MCF 10A (cell line): ENCODE measurements around the gene TMC3. TPM values are rescaled to one million over a fixed set of nuclear protein-coding genes. Genes with fewer than 3 reads are reported as not detected.

Source experiments
- BruUV-seq: library from RNA; stranded (reverse); fragments of 400-500 nt; replicated peaks from 2 replicates; lab custom pipeline; 2021; lab: Mats Ljungman, UMichigan
- CTCF ChIA-PET: fragments of 300-600 bp; sonication (Branson Sonifier 250); formaldehyde crosslinking; extraction: SDS; loops from one replicate; lab custom pipeline; 2021; ENCODE audit warnings: antibody characterized with exemption, inconsistent platforms; lab: Yijun Ruan, JAX
- POLR2A ChIA-PET: fragments of 300-600, 350-650 bp; sonication (Branson Sonifier 250); formaldehyde crosslinking; extraction: SDS; loops from one replicate; lab custom pipeline; 2020; ENCODE audit warnings: antibody characterized with exemption, inconsistent platforms; lab: Yijun Ruan, JAX
- DNase-seq: peaks from one replicate; pipeline ENCODE4 v3.0.0-alpha.2; 2018; ENCODE audit not compliant: unreplicated experiment
- H3K27ac Mint-ChIP-seq: one replicate; pipeline ENCODE4 v1.8.0; 2022; ENCODE audit warnings: mild to moderate bottlenecking, low read depth, mixed read lengths; ENCODE audit not compliant: unreplicated experiment
- H3K27me3 Mint-ChIP-seq: one replicate; pipeline ENCODE4 v1.8.0; 2022; ENCODE audit warnings: mixed read lengths; ENCODE audit not compliant: insufficient read depth, unreplicated experiment
- H3K36me3 Mint-ChIP-seq: one replicate; pipeline ENCODE4 v1.8.0; 2022; ENCODE audit warnings: mild to moderate bottlenecking, moderate library complexity, mixed read lengths; ENCODE audit not compliant: insufficient read depth, unreplicated experiment
- H3K4me1 Mint-ChIP-seq: one replicate; pipeline ENCODE4 v1.8.0; 2022; ENCODE audit warnings: mixed read lengths; ENCODE audit not compliant: insufficient read depth, unreplicated experiment
- H3K4me3 Mint-ChIP-seq: one replicate; pipeline ENCODE4 v1.8.0; 2022; ENCODE audit warnings: mild to moderate bottlenecking, moderate library complexity, mixed read lengths; ENCODE audit not compliant: unreplicated experiment
- H3K9me3 Mint-ChIP-seq: one replicate; pipeline ENCODE4 v1.8.0; 2022; ENCODE audit warnings: mixed read lengths; ENCODE audit not compliant: unreplicated experiment
- intact Hi-C: fragments of 100-400 bp; cut with micrococcal nuclease; formaldehyde crosslinking; loops from 2 replicates; pipeline ENCODE4 v1.14.1; 2022
- total RNA-seq: library from RNA; stranded (reverse); gene quantifications from 2 replicates; pipeline ENCODE4 v1.2.3, GENCODE V29; 2022
- TF ChIP-seq, protein P1 (sequence below): fragments of 200-600 bp; IDR thresholded peaks from one replicate; pipeline ENCODE4 v1.8.0; 2022; ENCODE audit warnings: antibody characterized with exemption, mild to moderate bottlenecking; ENCODE audit not compliant: unreplicated experiment

Gene TMC3
- total RNA-seq, 1 experiment from 2014 or later: not detected

- Mint-ChIP-seq H3K9me3 (no peaks in the 10 kb centered on the region), H3K27ac (no peak overlapping the region), H3K4me3 (no peak overlapping the region), H3K4me1 (peaks cover 7% of the 10 kb centered on the region), H3K36me3 (no peaks in the 10 kb centered on the region), H3K27me3 (no peaks in the 10 kb centered on the region)
- DNase-seq: no peak
- CTCF ChIA-PET: interaction anchor here (0.6 kb wide), 1 partner anchor 27 kb away, joined by 4 read pairs; no protein-coding TSS in a partner anchor
- no TSS peak for BruUV-seq
- intact Hi-C loops: no loop called here
- POLR2A ChIA-PET: interaction anchor here (0.6 kb wide), 1 partner anchor 31 kb away, joined by 3 read pairs; no protein-coding TSS in a partner anchor
- TF ChIP-seq, protein P1, sequence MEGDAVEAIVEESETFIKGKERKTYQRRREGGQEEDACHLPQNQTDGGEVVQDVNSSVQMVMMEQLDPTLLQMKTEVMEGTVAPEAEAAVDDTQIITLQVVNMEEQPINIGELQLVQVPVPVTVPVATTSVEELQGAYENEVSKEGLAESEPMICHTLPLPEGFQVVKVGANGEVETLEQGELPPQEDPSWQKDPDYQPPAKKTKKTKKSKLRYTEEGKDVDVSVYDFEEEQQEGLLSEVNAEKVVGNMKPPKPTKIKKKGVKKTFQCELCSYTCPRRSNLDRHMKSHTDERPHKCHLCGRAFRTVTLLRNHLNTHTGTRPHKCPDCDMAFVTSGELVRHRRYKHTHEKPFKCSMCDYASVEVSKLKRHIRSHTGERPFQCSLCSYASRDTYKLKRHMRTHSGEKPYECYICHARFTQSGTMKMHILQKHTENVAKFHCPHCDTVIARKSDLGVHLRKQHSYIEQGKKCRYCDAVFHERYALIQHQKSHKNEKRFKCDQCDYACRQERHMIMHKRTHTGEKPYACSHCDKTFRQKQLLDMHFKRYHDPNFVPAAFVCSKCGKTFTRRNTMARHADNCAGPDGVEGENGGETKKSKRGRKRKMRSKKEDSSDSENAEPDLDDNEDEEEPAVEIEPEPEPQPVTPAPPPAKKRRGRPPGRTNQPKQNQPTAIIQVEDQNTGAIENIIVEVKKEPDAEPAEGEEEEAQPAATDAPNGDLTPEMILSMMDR: no peak
Observed at GRCh38 chr15:81303244-81304225, 70.5 kb downstream of the TMC3 start.

- Mint-ChIP-seq H3K27ac (no peak overlapping the region), H3K36me3 (no peaks in the 10 kb centered on the region), H3K27me3 (no peaks in the 10 kb centered on the region), H3K4me3 (no peak overlapping the region), H3K4me1 (peaks cover 15% of the 10 kb centered on the region), H3K9me3 (no peaks in the 10 kb centered on the region)
- intact Hi-C loops: no loop called here
- no TSS peak for BruUV-seq
- CTCF ChIA-PET: interaction anchor here (0.7 to 1.6 kb wide), 2 partner anchors 36 to 147 kb away, joined by 3 to 8 read pairs; no protein-coding TSS in a partner anchor
- POLR2A ChIA-PET: interaction anchor here (0.6 to 1.5 kb wide), 2 partner anchors 10 to 32 kb away, joined by 3 read pairs; no protein-coding TSS in a partner anchor
- DNase-seq: no peak
- TF ChIP-seq, protein P1: no peak
Observed at GRCh38 chr15:81302701-81303109, 71.3 kb downstream of the TMC3 start.

DNA sequence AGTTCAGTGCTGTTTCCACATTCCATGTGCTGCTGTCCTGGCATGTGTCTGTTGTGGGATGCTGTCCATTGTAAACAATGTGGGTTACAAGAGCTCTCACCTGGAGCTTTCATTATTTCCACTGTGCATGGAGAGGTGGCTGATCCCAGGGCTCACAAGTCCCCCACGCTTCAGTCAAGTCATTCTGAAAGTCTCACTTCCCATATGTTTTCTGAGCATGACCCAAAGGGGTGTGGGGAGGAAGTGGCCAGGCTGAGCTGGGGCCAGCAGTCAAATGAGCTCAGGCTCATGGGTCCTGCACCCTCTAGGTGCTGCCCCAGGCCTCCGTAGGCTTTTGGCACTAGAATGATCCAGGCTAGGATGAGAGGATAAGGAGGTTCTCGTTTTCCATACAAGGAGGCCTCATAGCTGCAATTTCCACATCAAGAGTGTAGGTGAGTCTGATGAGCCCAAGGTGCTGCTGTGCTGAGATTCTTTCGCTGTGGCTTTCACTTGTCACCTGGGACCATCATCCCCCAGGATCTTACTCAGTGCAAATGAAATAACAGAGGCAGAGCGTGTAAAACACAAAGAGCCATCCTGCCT lies 72.1 kb downstream of the TMC3 start:
- Mint-ChIP-seq H3K9me3 (no peaks in the 10 kb centered on the region), H3K27ac (no peak overlapping the region), H3K4me3 (no peak overlapping the region), H3K27me3 (no peaks in the 10 kb centered on the region), H3K36me3 (no peaks in the 10 kb centered on the region), H3K4me1 (peaks cover 23% of the 10 kb centered on the region)
- no peak for DNase-seq
- BruUV-seq: no TSS peak
- TF ChIP-seq, protein P1: no peak
- intact Hi-C loops: no loop called here
- CTCF ChIA-PET: interaction anchor here (0.7 to 1.6 kb wide), 3 partner anchors 35 to 146 kb away, joined by 3 to 8 read pairs (median 3); no protein-coding TSS in a partner anchor
- POLR2A ChIA-PET: interaction anchor here (1.5 kb wide), 1 partner anchor 11 kb away, joined by 3 read pairs; no protein-coding TSS in a partner anchor

DNA sequence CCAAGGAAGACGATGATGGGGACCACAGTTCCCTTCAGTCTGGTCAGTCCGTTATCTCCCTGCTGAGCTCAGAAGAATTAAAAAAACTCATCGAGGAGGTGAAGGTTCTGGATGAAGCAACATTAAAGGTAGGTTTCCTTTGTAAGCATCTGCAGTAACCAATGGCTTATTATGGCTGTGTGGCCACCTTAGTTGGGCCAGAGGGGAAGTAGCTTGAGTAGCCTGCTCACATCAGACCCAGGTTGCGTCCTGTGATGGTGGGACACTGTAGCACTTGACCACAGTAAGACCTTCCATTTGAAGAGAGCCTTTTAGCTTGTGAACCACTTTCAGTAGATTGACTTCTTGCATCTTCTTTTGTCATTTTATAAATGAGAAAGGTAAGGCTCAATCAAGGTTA lies 72.6 kb downstream of the TMC3 start:
- no peaks in the 10 kb centered on the region for H3K36me3 Mint-ChIP-seq
- H3K4me1 Mint-ChIP-seq: peaks cover 28% of the 10 kb centered on the region
- H3K9me3 Mint-ChIP-seq: no peaks in the 10 kb centered on the region
- no peak overlapping the region for H3K27ac Mint-ChIP-seq
- no peaks in the 10 kb centered on the region for H3K27me3 Mint-ChIP-seq
- no TSS peak for BruUV-seq
- TF ChIP-seq, protein P1: no peak
- DNase-seq: no peak
- CTCF ChIA-PET: interaction anchor here (1.0 to 1.6 kb wide), 2 partner anchors 35 to 101 kb away, joined by 3 to 8 read pairs; no protein-coding TSS in a partner anchor
- POLR2A ChIA-PET: interaction anchor here (1.0 to 1.5 kb wide), 2 partner anchors 10 to 11 kb away, joined by 3 read pairs; no protein-coding TSS in a partner anchor
- intact Hi-C loops: no loop called here
- no peak overlapping the region for H3K4me3 Mint-ChIP-seq
